ENCODE results near the gene GRB14.

GRB14 gene

GRCh38 chr2:164510895-164511294 is 110.4 kb downstream of the GRB14 start:
- H3K27me3 ChIP-seq (ENCODE audit: control insufficient read depth in 2 of 2, insufficient read depth in 2 of 2, low read length in 2 of 2): no peaks in the 10 kb centered on the region
- no peaks in the 10 kb centered on the region for H3K9me3 ChIP-seq (ENCODE audit: control insufficient read depth in 2 of 2, low read length in 2 of 2)
- no peak overlapping the region for H3K9ac ChIP-seq (ENCODE audit: low read depth in 1 of 2, low read length in 2 of 2)
- H3K36me3 ChIP-seq (ENCODE audit: control insufficient read depth in 2 of 2, insufficient read depth in 2 of 2, low read length in 2 of 2): no peaks in the 10 kb centered on the region
- H3K4me3 ChIP-seq (ENCODE audit: low read length in 2 of 2): no peak overlapping the region
- H3K4me1 ChIP-seq (ENCODE audit: control insufficient read depth in 2 of 2, insufficient read depth in 2 of 2, low read length in 2 of 2): no peaks in the 10 kb centered on the region
- H3K27ac ChIP-seq (ENCODE audit: low read depth in 2 of 2, low read length in 2 of 2): no peak overlapping the region

- H3K27me3 ChIP-seq (ENCODE audit: control insufficient read depth in 2 of 2, insufficient read depth in 2 of 2, low read length in 2 of 2): no peaks in the 10 kb centered on the region
- no peak overlapping the region for H3K9ac ChIP-seq (ENCODE audit: low read depth in 1 of 2, low read length in 2 of 2)
- no peak overlapping the region for H3K4me3 ChIP-seq (ENCODE audit: low read length in 2 of 2)
- no peaks in the 10 kb centered on the region for H3K4me1 ChIP-seq (ENCODE audit: control insufficient read depth in 2 of 2, insufficient read depth in 2 of 2, low read length in 2 of 2)
- no peak overlapping the region for H3K27ac ChIP-seq (ENCODE audit: low read depth in 2 of 2, low read length in 2 of 2)
- H3K9me3 ChIP-seq (ENCODE audit: control insufficient read depth in 2 of 2, low read length in 2 of 2): no peaks in the 10 kb centered on the region
- no peaks in the 10 kb centered on the region for H3K36me3 ChIP-seq (ENCODE audit: control insufficient read depth in 2 of 2, insufficient read depth in 2 of 2, low read length in 2 of 2)
These were observed 112.0 kb downstream of the GRB14 start for GRCh38 chr2:164509137-164509877.

GRCh38 chr2:164504253-164504652 is 117.0 kb downstream of the GRB14 start:
- no peak overlapping the region for H3K9ac ChIP-seq (ENCODE audit: low read depth in 1 of 2, low read length in 2 of 2)
- H3K27ac ChIP-seq (ENCODE audit: low read depth in 2 of 2, low read length in 2 of 2): no peak overlapping the region
- no peaks in the 10 kb centered on the region for H3K36me3 ChIP-seq (ENCODE audit: control insufficient read depth in 2 of 2, insufficient read depth in 2 of 2, low read length in 2 of 2)
- H3K4me1 ChIP-seq (ENCODE audit: control insufficient read depth in 2 of 2, insufficient read depth in 2 of 2, low read length in 2 of 2): no peaks in the 10 kb centered on the region
- no peaks in the 10 kb centered on the region for H3K27me3 ChIP-seq (ENCODE audit: control insufficient read depth in 2 of 2, insufficient read depth in 2 of 2, low read length in 2 of 2)
- no peaks in the 10 kb centered on the region for H3K9me3 ChIP-seq (ENCODE audit: control insufficient read depth in 2 of 2, low read length in 2 of 2)
- no peak overlapping the region for H3K4me3 ChIP-seq (ENCODE audit: low read length in 2 of 2)

- Histone ChIP-seq H3K9me3 (ENCODE audit: control insufficient read depth in 2 of 2, low read length in 2 of 2) (no peaks in the 10 kb centered on the region), H3K9ac (ENCODE audit: low read depth in 1 of 2, low read length in 2 of 2) (no peak overlapping the region), H3K27ac (ENCODE audit: low read depth in 2 of 2, low read length in 2 of 2) (no peak overlapping the region), H3K36me3 (ENCODE audit: control insufficient read depth in 2 of 2, insufficient read depth in 2 of 2, low read length in 2 of 2) (no peaks in the 10 kb centered on the region), H3K4me1 (ENCODE audit: control insufficient read depth in 2 of 2, insufficient read depth in 2 of 2, low read length in 2 of 2) (no peaks in the 10 kb centered on the region), H3K4me3 (ENCODE audit: low read length in 2 of 2) (no peak overlapping the region), H3K27me3 (ENCODE audit: control insufficient read depth in 2 of 2, insufficient read depth in 2 of 2, low read length in 2 of 2) (no peaks in the 10 kb centered on the region)
These were observed 122.4 kb downstream of the GRB14 start for GRCh38 chr2:164498836-164499235.

GRCh38 chr2:164496881-164497280 is 124.4 kb downstream of the GRB14 start:
- no peak overlapping the region for H3K4me3 ChIP-seq (ENCODE audit: low read length in 2 of 2)
- no peaks in the 10 kb centered on the region for H3K9me3 ChIP-seq (ENCODE audit: control insufficient read depth in 2 of 2, low read length in 2 of 2)
- H3K27me3 ChIP-seq (ENCODE audit: control insufficient read depth in 2 of 2, insufficient read depth in 2 of 2, low read length in 2 of 2): no peaks in the 10 kb centered on the region
- H3K4me1 ChIP-seq (ENCODE audit: control insufficient read depth in 2 of 2, insufficient read depth in 2 of 2, low read length in 2 of 2): no peaks in the 10 kb centered on the region
- H3K9ac ChIP-seq (ENCODE audit: low read depth in 1 of 2, low read length in 2 of 2): no peak overlapping the region
- no peak overlapping the region for H3K27ac ChIP-seq (ENCODE audit: low read depth in 2 of 2, low read length in 2 of 2)
- H3K36me3 ChIP-seq (ENCODE audit: control insufficient read depth in 2 of 2, insufficient read depth in 2 of 2, low read length in 2 of 2): no peaks in the 10 kb centered on the region

GRCh38 chr2:164496421-164496820 is 124.9 kb downstream of the GRB14 start:
- Histone ChIP-seq H3K9ac (ENCODE audit: low read depth in 1 of 2, low read length in 2 of 2) (no peak overlapping the region), H3K27ac (ENCODE audit: low read depth in 2 of 2, low read length in 2 of 2) (no peak overlapping the region), H3K36me3 (ENCODE audit: control insufficient read depth in 2 of 2, insufficient read depth in 2 of 2, low read length in 2 of 2) (no peaks in the 10 kb centered on the region), H3K4me1 (ENCODE audit: control insufficient read depth in 2 of 2, insufficient read depth in 2 of 2, low read length in 2 of 2) (no peaks in the 10 kb centered on the region), H3K9me3 (ENCODE audit: control insufficient read depth in 2 of 2, low read length in 2 of 2) (no peaks in the 10 kb centered on the region), H3K27me3 (ENCODE audit: control insufficient read depth in 2 of 2, insufficient read depth in 2 of 2, low read length in 2 of 2) (no peaks in the 10 kb centered on the region), H3K4me3 (ENCODE audit: low read length in 2 of 2) (no peak overlapping the region)

GRCh38 chr2:164495491-164496223 is 125.6 kb downstream of the GRB14 start:
- no peak overlapping the region for H3K9ac ChIP-seq (ENCODE audit: low read depth in 1 of 2, low read length in 2 of 2)
- H3K4me3 ChIP-seq (ENCODE audit: low read length in 2 of 2): no peak overlapping the region
- no peak overlapping the region for H3K27ac ChIP-seq (ENCODE audit: low read depth in 2 of 2, low read length in 2 of 2)
- H3K27me3 ChIP-seq (ENCODE audit: control insufficient read depth in 2 of 2, insufficient read depth in 2 of 2, low read length in 2 of 2): no peaks in the 10 kb centered on the region
- H3K4me1 ChIP-seq (ENCODE audit: control insufficient read depth in 2 of 2, insufficient read depth in 2 of 2, low read length in 2 of 2): no peaks in the 10 kb centered on the region
- no peaks in the 10 kb centered on the region for H3K36me3 ChIP-seq (ENCODE audit: control insufficient read depth in 2 of 2, insufficient read depth in 2 of 2, low read length in 2 of 2)
- H3K9me3 ChIP-seq (ENCODE audit: control insufficient read depth in 2 of 2, low read length in 2 of 2): no peaks in the 10 kb centered on the region

GRCh38 chr2:164485541-164485940 is 135.7 kb downstream of the GRB14 start:
- Histone ChIP-seq H3K27ac (ENCODE audit: low read depth in 2 of 2, low read length in 2 of 2) (no peak overlapping the region), H3K36me3 (ENCODE audit: control insufficient read depth in 2 of 2, insufficient read depth in 2 of 2, low read length in 2 of 2) (no peaks in the 10 kb centered on the region), H3K27me3 (ENCODE audit: control insufficient read depth in 2 of 2, insufficient read depth in 2 of 2, low read length in 2 of 2) (no peaks in the 10 kb centered on the region), H3K4me3 (ENCODE audit: low read length in 2 of 2) (no peak overlapping the region), H3K4me1 (ENCODE audit: control insufficient read depth in 2 of 2, insufficient read depth in 2 of 2, low read length in 2 of 2) (no peaks in the 10 kb centered on the region), H3K9me3 (ENCODE audit: control insufficient read depth in 2 of 2, low read length in 2 of 2) (no peaks in the 10 kb centered on the region), H3K9ac (ENCODE audit: low read depth in 1 of 2, low read length in 2 of 2) (no peak overlapping the region)

- no peak overlapping the region for H3K9ac ChIP-seq (ENCODE audit: low read depth in 1 of 2, low read length in 2 of 2)
- H3K27me3 ChIP-seq (ENCODE audit: control insufficient read depth in 2 of 2, insufficient read depth in 2 of 2, low read length in 2 of 2): no peaks in the 10 kb centered on the region
- H3K4me3 ChIP-seq (ENCODE audit: low read length in 2 of 2): no peak overlapping the region
- H3K36me3 ChIP-seq (ENCODE audit: control insufficient read depth in 2 of 2, insufficient read depth in 2 of 2, low read length in 2 of 2): no peaks in the 10 kb centered on the region
- H3K27ac ChIP-seq (ENCODE audit: low read depth in 2 of 2, low read length in 2 of 2): no peak overlapping the region
- no peaks in the 10 kb centered on the region for H3K9me3 ChIP-seq (ENCODE audit: control insufficient read depth in 2 of 2, low read length in 2 of 2)
- no peaks in the 10 kb centered on the region for H3K4me1 ChIP-seq (ENCODE audit: control insufficient read depth in 2 of 2, insufficient read depth in 2 of 2, low read length in 2 of 2)
These were observed 141.8 kb downstream of the GRB14 start for GRCh38 chr2:164479460-164479859.

GRCh38 chr2:164478205-164478604 is 143.1 kb downstream of the GRB14 start:
- Histone ChIP-seq H3K4me1 (ENCODE audit: control insufficient read depth in 2 of 2, insufficient read depth in 2 of 2, low read length in 2 of 2) (no peaks in the 10 kb centered on the region), H3K9ac (ENCODE audit: low read depth in 1 of 2, low read length in 2 of 2) (no peak overlapping the region), H3K27me3 (ENCODE audit: control insufficient read depth in 2 of 2, insufficient read depth in 2 of 2, low read length in 2 of 2) (no peaks in the 10 kb centered on the region), H3K36me3 (ENCODE audit: control insufficient read depth in 2 of 2, insufficient read depth in 2 of 2, low read length in 2 of 2) (no peaks in the 10 kb centered on the region), H3K9me3 (ENCODE audit: control insufficient read depth in 2 of 2, low read length in 2 of 2) (no peaks in the 10 kb centered on the region), H3K27ac (ENCODE audit: low read depth in 2 of 2, low read length in 2 of 2) (no peak overlapping the region), H3K4me3 (ENCODE audit: low read length in 2 of 2) (no peak overlapping the region)

Measured in mucosa of rectum (tissue), 2 donors.